ENCODE results near the gene DLG2. TPM values are rescaled to one million over a fixed set of nuclear protein-coding genes. Genes with fewer than 3 reads are reported as not detected.

The DLG2 gene
- total and polyA plus RNA-seq, 2 of the 4 experiments (the other 2 are of a cell fraction): 0.31 to 0.36 TPM

DNA sequence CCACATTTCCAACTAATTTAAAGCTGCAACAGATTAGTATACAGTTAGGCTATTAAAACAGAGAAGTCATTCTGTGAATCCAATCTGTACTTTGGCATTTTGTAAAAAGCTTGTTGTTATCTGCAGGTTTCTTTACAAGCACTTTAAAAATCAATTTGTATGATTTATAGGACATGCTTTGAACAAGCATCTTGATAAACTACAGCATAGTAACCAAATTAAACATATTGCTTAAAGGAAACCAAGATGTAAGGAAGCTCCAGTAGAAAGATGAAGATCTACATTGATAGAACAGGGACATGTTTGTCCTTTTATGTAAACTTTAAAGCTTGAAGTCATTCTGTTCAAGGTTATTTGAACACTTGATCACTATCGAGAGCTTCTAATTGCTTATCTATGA, 1842.7 kb downstream of the DLG2 start:
- in situ Hi-C loops (cut with MboI; ENCODE audit: low sequenced_read_pairs) (no loop called here), intact Hi-C loops (cut with micrococcal nuclease) (no loop called here), dilution Hi-C loops (cut with HindIII; ENCODE audit: low sequenced_read_pairs, unreplicated experiment) (no loop called here)
- H2BK20ac ChIP-seq (ENCODE audit: low read depth, low read length): no peak overlapping the region
- no peak overlapping the region for H2BK15ac ChIP-seq (ENCODE audit: low read depth, low read length)
- H3K27ac ChIP-seq (ENCODE audit: insufficient read depth, low read length): no peak overlapping the region
- H3K9me1 ChIP-seq (ENCODE audit: insufficient read depth, low read length): no peaks in the 10 kb centered on the region
- no peak overlapping the region for H2AK9ac ChIP-seq (replicated peaks; ENCODE audit: low read depth, low read length, poor library complexity)
- ATAC-seq (ENCODE audit: low read depth): no peak
- no peak overlapping the region for H4K5ac ChIP-seq (ENCODE audit: low read depth, low read length)
- BruUV-seq (replicated peaks): no TSS peak
- no peak overlapping the region for H3K14ac ChIP-seq (replicated peaks; ENCODE audit: low read depth, low read length)
- H3K56ac ChIP-seq (ENCODE audit: extremely low read depth, insufficient read depth, low read length): no peak overlapping the region
- H3K9me3 ChIP-seq (ENCODE audit: control insufficient read depth, insufficient read depth, low read length): no peaks in the 10 kb centered on the region
- no CpG with 5 or more reads among the region's 1 CpG for WGBS, 2 experiments (ENCODE audit: extremely low coverage in 2 of 2, insufficient read length in 1 of 2)
- CTCF ChIA-PET: no interaction called here
- POLR2A ChIA-PET (ENCODE audit: unreplicated experiment): no interaction called here
- H4K8ac ChIP-seq (ENCODE audit: low read depth in 2 of 2, low read length in 2 of 2): no peak overlapping the region
- no peak overlapping the region for H2AK5ac ChIP-seq (ENCODE audit: low read depth, low read length)
- H2BK120ac ChIP-seq (ENCODE audit: low read depth, low read length): no peak overlapping the region
- no peak overlapping the region for H3K23ac ChIP-seq (ENCODE audit: low read depth, low read length)
- H3K36me3 ChIP-seq (ENCODE audit: control insufficient read depth, insufficient read depth, low read length): no peaks in the 10 kb centered on the region
- no peaks in the 10 kb centered on the region for H3K4me1 ChIP-seq (ENCODE audit: control insufficient read depth, insufficient read depth, low read length)
- H3K9ac ChIP-seq (ENCODE audit: low read depth, low read length): no peak overlapping the region
- no peak overlapping the region for H2AFZ ChIP-seq (replicated peaks; ENCODE audit: low read length, poor library complexity)
- H4K20me1 ChIP-seq (ENCODE audit: insufficient read depth, low read length): no peaks in the 10 kb centered on the region
- no peaks in the 10 kb centered on the region for H3K27me3 ChIP-seq (ENCODE audit: control insufficient read depth, insufficient read depth, low read length)
- no peak for TF ChIP-seq SMC3 (IDR thresholded peaks at IDR 0.05; ENCODE audit: low read depth, low read length)
- TF ChIP-seq MAZ (IDR thresholded peaks at IDR 0.05; ENCODE audit: borderline replicate concordance, low read depth, low read length): no peak
- no peak for TF ChIP-seq NFE2L2 (IDR thresholded peaks at IDR 0.05; ENCODE audit: low read depth, low read length)
- TF ChIP-seq RCOR1 (IDR thresholded peaks at IDR 0.05; ENCODE audit: insufficient replicate concordance, low read length): no peak
- no peak for TF ChIP-seq MXI1 (IDR thresholded peaks at IDR 0.05; ENCODE audit: borderline replicate concordance, low read depth, low read length)
- TF ChIP-seq CEBPB (IDR thresholded peaks at IDR 0.05; ENCODE audit: low read depth, low read length): no peak
- TF ChIP-seq POLR2A (IDR thresholded peaks at IDR 0.05; ENCODE audit: low read depth, low read length): no peak
- TF ChIP-seq ELK1 (IDR thresholded peaks at IDR 0.05; ENCODE audit: borderline replicate concordance, low read depth, low read length): no peak
- no peak for TF ChIP-seq RAD21 (IDR thresholded peaks at IDR 0.05; ENCODE audit: low read length)
- TF ChIP-seq RFX5 (IDR thresholded peaks at IDR 0.05; ENCODE audit: low read depth, low read length): no peak
- no peak for TF ChIP-seq BHLHE40 (IDR thresholded peaks at IDR 0.05; ENCODE audit: low read depth, low read length)
- no peak for TF ChIP-seq FOS (IDR thresholded peaks at IDR 0.05; ENCODE audit: low read depth, low read length)
- TF ChIP-seq MAFK (IDR thresholded peaks at IDR 0.05; ENCODE audit: low read depth, low read length): no peak
- no peak for TF ChIP-seq CHD1 (IDR thresholded peaks at IDR 0.05; ENCODE audit: low read depth, low read length)
- no peak for TF ChIP-seq CTCF (conservative IDR thresholded peaks at IDR 0.05; ENCODE audit: low read depth, low read length)
- TF ChIP-seq, protein P1, sequence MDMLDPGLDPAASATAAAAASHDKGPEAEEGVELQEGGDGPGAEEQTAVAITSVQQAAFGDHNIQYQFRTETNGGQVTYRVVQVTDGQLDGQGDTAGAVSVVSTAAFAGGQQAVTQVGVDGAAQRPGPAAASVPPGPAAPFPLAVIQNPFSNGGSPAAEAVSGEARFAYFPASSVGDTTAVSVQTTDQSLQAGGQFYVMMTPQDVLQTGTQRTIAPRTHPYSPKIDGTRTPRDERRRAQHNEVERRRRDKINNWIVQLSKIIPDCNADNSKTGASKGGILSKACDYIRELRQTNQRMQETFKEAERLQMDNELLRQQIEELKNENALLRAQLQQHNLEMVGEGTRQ (IDR thresholded peaks at IDR 0.05; ENCODE audit: low read depth, low read length): no peak
- no peak overlapping the region for H3K4me3 ChIP-seq (ENCODE audit: insufficient read depth, low read depth, low read length)
- H3K79me1 ChIP-seq (ENCODE audit: low read depth in 1 of 2, low read length in 2 of 2): no peaks in the 10 kb centered on the region
- H3K18ac ChIP-seq (ENCODE audit: low read depth, low read length): no peak overlapping the region
- no peak overlapping the region for H4K91ac ChIP-seq (ENCODE audit: insufficient read depth, low read depth, low read length)
- H3K4ac ChIP-seq (ENCODE audit: low read depth, low read length): no peak overlapping the region
- no peak for DNase-seq
- H3K4me2 ChIP-seq (ENCODE audit: low read depth, low read length): no peak overlapping the region
- H2BK5ac ChIP-seq (ENCODE audit: low read depth, low read length, poor library complexity, severe bottlenecking): no peak overlapping the region

Data from IMR-90 (cell line).